ENCODE data around the gene SCO1.

GRCh38 chr17:10638151-10638550, 59.2 kb downstream of the SCO1 start:
- TF ChIP-seq NR2C2 (IDR thresholded peaks at IDR 0.05; ENCODE audit: borderline replicate concordance, control insufficient read depth, insufficient read length, low read depth) (no peak), NFYB (IDR thresholded peaks at IDR 0.05; ENCODE audit: insufficient read depth, low read depth, low read length) (no peak), POLR2A (IDR thresholded peaks at IDR 0.05; ENCODE audit: low read depth, low read length) (no peak), SMARCA5 (IDR thresholded peaks at IDR 0.05) (no peak)

All from GM12878 (cell line).